A673 (cell line): ENCODE results near the gene GLI3. TPM values are rescaled to one million over a fixed set of nuclear protein-coding genes. Genes with fewer than 3 reads are reported as not detected.

Source experiments
- BruUV-seq: library from RNA; stranded (reverse); fragments of 400-500 nt; replicated peaks from 2 replicates; lab custom pipeline; 2021; lab: Mats Ljungman, UMichigan
- CTCF ChIA-PET: fragments of 300-600 bp; sonication (Branson Sonifier 250); formaldehyde crosslinking; loops from one replicate; lab custom pipeline; 2022; ENCODE audit warnings: antibody characterized with exemption; lab: Charles Lee
- POLR2A ChIA-PET: fragments of 300-600 bp; sonication (Branson Sonifier 250); formaldehyde crosslinking; loops from one replicate; lab custom pipeline; 2022; ENCODE audit warnings: antibody characterized with exemption; ENCODE audit not compliant: low non-redundant PET; lab: Charles Lee
- DNase-seq: peaks from one replicate; pipeline ENCODE4 v3.0.0-alpha.2; 2015; ENCODE audit warnings: low spot score
- H3K27ac ChIP-seq: fragments of 200-600 bp; sonication (generic); 2 replicates; pipeline ENCODE4 v1.5.1; 2016; ENCODE audit warnings: mixed run types, low read depth, mild to moderate bottlenecking, mixed read lengths, antibody characterized with exemption, low read length; ENCODE audit not compliant: poor library complexity, severe bottlenecking
- H3K27me3 ChIP-seq: fragments of 200-600 bp; sonication (generic); replicated peaks from 2 replicates; pipeline ENCODE4 v1.6.1; 2017; ENCODE audit warnings: mixed run types, low read depth, mild to moderate bottlenecking, mixed read lengths, antibody characterized with exemption, low read length; ENCODE audit not compliant: insufficient read depth, poor library complexity
- H3K36me3 ChIP-seq: fragments of 200-600 bp; sonication (generic); 2 replicates; pipeline ENCODE4 v1.6.1; 2016; ENCODE audit warnings: mixed run types, mild to moderate bottlenecking, mixed read lengths, antibody characterized with exemption, low read length; ENCODE audit not compliant: insufficient read depth, poor library complexity, severe bottlenecking
- H3K4me1 ChIP-seq: fragments of 200-600 bp; sonication (generic); 2 replicates; pipeline ENCODE4 v1.6.1; 2017; ENCODE audit warnings: mixed run types, mild to moderate bottlenecking, mixed read lengths, antibody characterized with exemption, low read length; ENCODE audit not compliant: insufficient read depth, poor library complexity, severe bottlenecking
- H3K4me3 ChIP-seq: fragments of 200-600 bp; sonication (generic); 2 replicates; pipeline ENCODE4 v1.5.1; 2016; ENCODE audit warnings: low read depth, mixed run types, mild to moderate bottlenecking, mixed read lengths, low read length; ENCODE audit not compliant: poor library complexity, severe bottlenecking
- H3K9me3 ChIP-seq: fragments of 200-600 bp; sonication (generic); 2 replicates; pipeline ENCODE4 v1.6.1; 2016; ENCODE audit warnings: mixed run types, low read depth, mild to moderate bottlenecking, mixed read lengths, antibody characterized with exemption, low read length; ENCODE audit not compliant: poor library complexity, severe bottlenecking
- EZH2 ChIP-seq: fragments of 200-600 bp; sonication (generic); IDR thresholded peaks from 2 replicates; pipeline ENCODE4 v1.6.1; 2017; ENCODE audit warnings: borderline replicate concordance, low read depth, mild to moderate bottlenecking, mixed read lengths, antibody characterized with exemption, low read length; ENCODE audit not compliant: poor library complexity, severe bottlenecking
- intact Hi-C: fragments of 100-400 bp; cut with micrococcal nuclease; formaldehyde crosslinking; loops from one replicate; pipeline ENCODE4 v1.10.0; 2022; ENCODE audit not compliant: unreplicated experiment
- total RNA-seq: library from RNA; stranded (reverse); gene quantifications from 2 replicates; pipeline ENCODE4 v1.2.3, GENCODE V29; 2021
- TF ChIP-seq, protein P1 (sequence below): fragments of 300-800, 200-600 bp; sonication (generic); conservative IDR thresholded peaks from 2 replicates; pipeline ENCODE4 v1.5.1; 2017; ENCODE audit warnings: low read depth, mild to moderate bottlenecking, antibody characterized with exemption, low read length, moderate library complexity, mixed read lengths

The GLI3 gene
- total RNA-seq, 1 experiment from 2014 or later, result 52.6 TPM

DNA sequence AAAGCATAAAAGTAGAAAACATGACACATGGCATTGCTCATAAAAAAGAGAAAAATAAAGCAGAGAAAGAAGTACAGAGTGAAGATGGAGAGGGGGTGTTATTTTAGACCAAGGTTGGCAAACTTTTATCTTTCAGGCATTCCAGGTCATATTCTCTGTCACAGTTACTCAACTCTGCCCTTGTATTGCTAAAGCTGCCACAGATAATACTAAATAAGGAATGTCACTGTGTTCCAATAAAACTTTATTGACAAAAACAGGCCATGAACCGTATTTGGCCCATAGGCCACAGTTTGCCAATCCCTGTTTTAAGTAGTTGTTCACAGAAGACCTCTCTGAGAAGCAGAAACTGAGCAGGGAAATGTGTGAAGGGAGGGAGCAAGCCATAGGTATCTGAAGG is 167.4 kb downstream of the GLI3 start:
- no peaks in the 10 kb centered on the region for H3K27me3 ChIP-seq
- POLR2A ChIA-PET, result no interaction called here

DNA sequence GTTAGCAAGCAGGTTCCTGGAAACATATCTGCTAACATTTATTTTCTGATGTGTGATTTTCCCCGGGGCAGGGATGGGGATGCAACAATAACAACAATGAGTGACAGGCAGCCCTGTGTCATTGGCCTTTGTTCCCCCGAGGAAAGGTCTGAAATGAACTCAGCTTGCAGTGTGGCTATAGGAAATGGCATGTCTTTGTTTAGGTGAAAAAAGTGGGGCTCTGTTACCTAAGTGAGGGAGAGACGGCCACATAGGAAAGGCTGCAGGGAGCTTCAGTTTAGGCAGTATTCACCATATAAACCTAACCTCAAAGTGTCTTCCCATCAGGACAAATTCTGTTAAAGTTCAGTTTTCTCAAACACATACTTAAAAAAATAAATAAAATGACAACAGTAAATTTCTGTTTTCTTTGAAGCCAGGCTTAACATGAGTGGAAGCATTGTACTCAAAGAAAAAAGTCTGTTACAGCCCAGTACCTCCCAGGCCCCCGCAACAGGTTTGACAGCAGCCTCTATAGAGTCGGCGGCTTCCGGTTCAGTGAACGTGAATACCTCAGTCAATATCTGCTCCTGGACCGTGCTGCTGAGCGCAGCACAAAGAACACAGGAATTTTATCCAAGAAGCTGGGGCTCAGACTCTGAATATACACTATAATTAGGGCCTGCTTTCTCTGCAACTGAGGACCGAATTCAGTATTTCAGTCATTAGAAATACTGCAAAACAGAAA is 168.3 kb downstream of the GLI3 start:
- BruUV-seq, result no TSS peak
- CTCF ChIA-PET, result interaction anchor here (0.5 kb wide), 1 partner anchor 1193 kb away, joined by 3 read pairs; no protein-coding TSS in a partner anchor
- no peaks in the 10 kb centered on the region for H3K36me3 ChIP-seq
- H3K27ac ChIP-seq, result no peak overlapping the region
- intact Hi-C loops, result no loop called here
- POLR2A ChIA-PET, result interaction anchor here (0.6 kb wide), 1 partner anchor 163 kb away, joined by 6 read pairs; no protein-coding TSS in a partner anchor
- no peaks in the 10 kb centered on the region for H3K27me3 ChIP-seq
- H3K9me3 ChIP-seq, result no peaks in the 10 kb centered on the region
- H3K4me3 ChIP-seq, result no peak overlapping the region
- peaks cover 32% of the 10 kb centered on the region for H3K4me1 ChIP-seq
- no peak for DNase-seq
- TF ChIP-seq EZH2, result no peak
- TF ChIP-seq, protein P1, sequence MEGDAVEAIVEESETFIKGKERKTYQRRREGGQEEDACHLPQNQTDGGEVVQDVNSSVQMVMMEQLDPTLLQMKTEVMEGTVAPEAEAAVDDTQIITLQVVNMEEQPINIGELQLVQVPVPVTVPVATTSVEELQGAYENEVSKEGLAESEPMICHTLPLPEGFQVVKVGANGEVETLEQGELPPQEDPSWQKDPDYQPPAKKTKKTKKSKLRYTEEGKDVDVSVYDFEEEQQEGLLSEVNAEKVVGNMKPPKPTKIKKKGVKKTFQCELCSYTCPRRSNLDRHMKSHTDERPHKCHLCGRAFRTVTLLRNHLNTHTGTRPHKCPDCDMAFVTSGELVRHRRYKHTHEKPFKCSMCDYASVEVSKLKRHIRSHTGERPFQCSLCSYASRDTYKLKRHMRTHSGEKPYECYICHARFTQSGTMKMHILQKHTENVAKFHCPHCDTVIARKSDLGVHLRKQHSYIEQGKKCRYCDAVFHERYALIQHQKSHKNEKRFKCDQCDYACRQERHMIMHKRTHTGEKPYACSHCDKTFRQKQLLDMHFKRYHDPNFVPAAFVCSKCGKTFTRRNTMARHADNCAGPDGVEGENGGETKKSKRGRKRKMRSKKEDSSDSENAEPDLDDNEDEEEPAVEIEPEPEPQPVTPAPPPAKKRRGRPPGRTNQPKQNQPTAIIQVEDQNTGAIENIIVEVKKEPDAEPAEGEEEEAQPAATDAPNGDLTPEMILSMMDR, result no peak

More for the DNA sequence above, 167.4 kb downstream of the GLI3 start:
- no peaks in the 10 kb centered on the region for H3K9me3 ChIP-seq
- DNase-seq, result no peak
- intact Hi-C loops, result no loop called here
- CTCF ChIA-PET, result interaction anchor here (0.5 kb wide), 1 partner anchor 1192 kb away, joined by 3 read pairs; no protein-coding TSS in a partner anchor
- H3K4me1 ChIP-seq, result peaks cover 34% of the 10 kb centered on the region
- H3K27ac ChIP-seq, result no peak overlapping the region
- BruUV-seq, result no TSS peak
- H3K36me3 ChIP-seq, result no peaks in the 10 kb centered on the region
- no peak overlapping the region for H3K4me3 ChIP-seq
- TF ChIP-seq EZH2, result no peak
- TF ChIP-seq, protein P1, result no peak

DNA sequence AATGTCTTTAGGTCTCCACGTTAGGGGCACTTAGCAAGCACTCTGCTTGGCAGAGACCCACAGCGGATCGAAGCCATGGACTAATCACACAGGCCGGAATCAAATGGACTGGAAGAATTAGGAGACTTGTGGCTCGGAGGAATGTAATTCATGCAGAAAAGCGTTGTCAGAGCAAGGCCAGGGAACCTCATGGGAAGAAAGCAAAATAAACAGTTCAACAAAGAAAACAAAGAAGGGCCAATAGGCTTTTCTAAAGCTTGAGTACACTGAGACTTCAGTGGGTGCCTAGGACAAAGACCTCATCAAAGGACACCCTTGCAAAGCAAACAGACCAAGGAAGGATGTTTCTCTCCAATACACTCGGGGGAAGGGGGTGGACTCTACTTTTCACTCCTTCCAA is 171.1 kb downstream of the GLI3 start:
- ChIA-PET CTCF (no interaction called here), POLR2A (no interaction called here)
- Histone ChIP-seq H3K27ac (no peak overlapping the region), H3K27me3 (no peaks in the 10 kb centered on the region), H3K4me1 (peaks cover 4% of the 10 kb centered on the region), H3K9me3 (no peaks in the 10 kb centered on the region), H3K36me3 (no peaks in the 10 kb centered on the region), H3K4me3 (no peak overlapping the region)
- no peak for DNase-seq
- TF ChIP-seq, protein P1, result no peak
- TF ChIP-seq EZH2, result no peak
- no TSS peak for BruUV-seq
- intact Hi-C loops, result no loop called here
